KMS-11 (cell line): ENCODE measurements around the gene NBEA.

Experiments used
- H2AFZ ChIP-seq: fragments of 200-600 bp; sonication (generic); 2 replicates; pipeline ENCODE4 v1.6.1; 2016; ENCODE audit warnings: antibody characterized with exemption, mixed run types, low read depth
- H3K27ac ChIP-seq: fragments of 200-600 bp; sonication (generic); 2 replicates; pipeline ENCODE4 v1.6.1; 2016; ENCODE audit warnings: mild to moderate bottlenecking, mixed run types
- H3K27me3 ChIP-seq: fragments of 200-600 bp; sonication (generic); 2 replicates; pipeline ENCODE4 v1.6.1; 2017; ENCODE audit warnings: mild to moderate bottlenecking, low read depth, mixed run types, moderate library complexity; ENCODE audit not compliant: insufficient read depth
- H3K36me3 ChIP-seq: fragments of 200-600 bp; sonication (generic); 2 replicates; pipeline ENCODE4 v1.6.1; 2017; ENCODE audit warnings: mild to moderate bottlenecking, mixed run types; ENCODE audit not compliant: insufficient read depth
- H3K4me1 ChIP-seq: fragments of 200-600 bp; sonication (generic); 2 replicates; pipeline ENCODE4 v1.6.1; 2016; ENCODE audit warnings: mild to moderate bottlenecking, low read depth, mixed run types; ENCODE audit not compliant: poor library complexity, severe bottlenecking
- H3K4me2 ChIP-seq: fragments of 200-600 bp; sonication (generic); 2 replicates; pipeline ENCODE4 v1.7.0; 2016; ENCODE audit warnings: mild to moderate bottlenecking, mixed run types
- H3K4me3 ChIP-seq: fragments of 200-600 bp; sonication (generic); IDR thresholded peaks from 2 replicates; pipeline ENCODE4 v1.6.1; 2017; ENCODE audit warnings: low read depth, low read length, mixed read lengths; ENCODE audit not compliant: insufficient read depth
- H3K79me2 ChIP-seq: fragments of 200-600 bp; sonication (generic); 2 replicates; pipeline ENCODE4 v1.6.1; 2016; ENCODE audit warnings: low read depth, mixed run types; ENCODE audit not compliant: insufficient read depth
- H3K9ac ChIP-seq: fragments of 200-600 bp; sonication (generic); 2 replicates; pipeline ENCODE4 v1.6.1; 2016; ENCODE audit warnings: mild to moderate bottlenecking, mixed run types
- H4K20me1 ChIP-seq: fragments of 200-600 bp; sonication (generic); 2 replicates; pipeline ENCODE4 v1.6.1; 2016; ENCODE audit warnings: mild to moderate bottlenecking, mixed run types; ENCODE audit not compliant: insufficient read depth
- TF ChIP-seq, protein P1 (sequence below): fragments of 200-600 bp; sonication (generic); conservative IDR thresholded peaks from 2 replicates; pipeline ENCODE4 v1.6.1; 2017; ENCODE audit warnings: low read depth, mild to moderate bottlenecking, antibody characterized with exemption, low read length, moderate library complexity, mixed read lengths

The NBEA gene

DNA sequence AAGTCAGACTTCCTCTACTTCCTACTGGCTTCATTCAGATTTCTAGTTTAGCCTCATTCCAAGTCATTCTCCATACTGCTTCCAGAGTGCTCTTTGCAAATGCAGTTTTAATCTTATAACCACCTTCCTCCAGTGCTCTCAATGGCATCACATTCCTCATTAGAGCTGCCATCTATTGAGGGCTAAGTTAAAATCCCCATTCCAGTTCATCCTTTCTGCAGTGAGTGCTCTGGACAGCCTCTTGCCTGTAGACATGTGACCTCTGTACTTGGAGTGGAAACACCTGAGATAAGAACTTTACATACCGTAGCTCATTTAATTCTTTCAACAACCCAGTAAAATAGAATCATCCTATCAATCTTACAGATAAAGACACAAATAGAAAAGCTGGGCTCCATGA lies 592.3 kb downstream of the NBEA start:
- H3K27ac ChIP-seq, result no peak overlapping the region
- H2AFZ ChIP-seq, result no peak overlapping the region
- no peaks in the 10 kb centered on the region for H3K79me2 ChIP-seq
- TF ChIP-seq, protein P1, sequence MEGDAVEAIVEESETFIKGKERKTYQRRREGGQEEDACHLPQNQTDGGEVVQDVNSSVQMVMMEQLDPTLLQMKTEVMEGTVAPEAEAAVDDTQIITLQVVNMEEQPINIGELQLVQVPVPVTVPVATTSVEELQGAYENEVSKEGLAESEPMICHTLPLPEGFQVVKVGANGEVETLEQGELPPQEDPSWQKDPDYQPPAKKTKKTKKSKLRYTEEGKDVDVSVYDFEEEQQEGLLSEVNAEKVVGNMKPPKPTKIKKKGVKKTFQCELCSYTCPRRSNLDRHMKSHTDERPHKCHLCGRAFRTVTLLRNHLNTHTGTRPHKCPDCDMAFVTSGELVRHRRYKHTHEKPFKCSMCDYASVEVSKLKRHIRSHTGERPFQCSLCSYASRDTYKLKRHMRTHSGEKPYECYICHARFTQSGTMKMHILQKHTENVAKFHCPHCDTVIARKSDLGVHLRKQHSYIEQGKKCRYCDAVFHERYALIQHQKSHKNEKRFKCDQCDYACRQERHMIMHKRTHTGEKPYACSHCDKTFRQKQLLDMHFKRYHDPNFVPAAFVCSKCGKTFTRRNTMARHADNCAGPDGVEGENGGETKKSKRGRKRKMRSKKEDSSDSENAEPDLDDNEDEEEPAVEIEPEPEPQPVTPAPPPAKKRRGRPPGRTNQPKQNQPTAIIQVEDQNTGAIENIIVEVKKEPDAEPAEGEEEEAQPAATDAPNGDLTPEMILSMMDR, result no peak
- H3K27me3 ChIP-seq, result no peaks in the 10 kb centered on the region
- H3K4me1 ChIP-seq, result no peaks in the 10 kb centered on the region
- H3K9ac ChIP-seq, result no peak overlapping the region
- H3K4me2 ChIP-seq, result no peak overlapping the region
- H3K36me3 ChIP-seq, result no peaks in the 10 kb centered on the region
- H4K20me1 ChIP-seq, result no peaks in the 10 kb centered on the region
- no peak overlapping the region for H3K4me3 ChIP-seq

GRCh38 chr13:35548790-35549189 lies 606.7 kb downstream of the NBEA start:
- Histone ChIP-seq H3K4me1 (peaks cover 8% of the 10 kb centered on the region), H3K9ac (no peak overlapping the region), H3K27ac (no peak overlapping the region), H3K4me2 (no peak overlapping the region), H4K20me1 (no peaks in the 10 kb centered on the region), H2AFZ (no peak overlapping the region), H3K36me3 (no peaks in the 10 kb centered on the region), H3K4me3 (no peak overlapping the region), H3K79me2 (no peaks in the 10 kb centered on the region), H3K27me3 (no peaks in the 10 kb centered on the region)
- TF ChIP-seq, protein P1, result no peak

GRCh38 chr13:35549481-35549880 lies 607.4 kb downstream of the NBEA start:
- Histone ChIP-seq H2AFZ (no peak overlapping the region), H3K4me3 (no peak overlapping the region), H3K27me3 (no peaks in the 10 kb centered on the region), H3K36me3 (no peaks in the 10 kb centered on the region), H3K27ac (no peak overlapping the region), H3K79me2 (no peaks in the 10 kb centered on the region), H4K20me1 (no peaks in the 10 kb centered on the region), H3K4me1 (peaks cover 7% of the 10 kb centered on the region), H3K4me2 (no peak overlapping the region), H3K9ac (no peak overlapping the region)
- TF ChIP-seq, protein P1, result no peak

GRCh38 chr13:35552172-35552844 lies 610.2 kb downstream of the NBEA start:
- Histone ChIP-seq H3K27ac (no peak overlapping the region), H3K4me1 (no peaks in the 10 kb centered on the region), H3K27me3 (no peaks in the 10 kb centered on the region), H2AFZ (no peak overlapping the region), H3K4me2 (no peak overlapping the region), H3K9ac (no peak overlapping the region), H3K79me2 (no peaks in the 10 kb centered on the region), H3K36me3 (no peaks in the 10 kb centered on the region), H3K4me3 (no peak overlapping the region), H4K20me1 (no peaks in the 10 kb centered on the region)
- TF ChIP-seq, protein P1, result no peak
